Sigmoid colon (tissue), 7 donors: ENCODE results near the gene JAZF1. TPM values are rescaled to one million over a fixed set of nuclear protein-coding genes. Genes with fewer than 3 reads are reported as not detected.

Experiments used
- DNase-seq: peaks from one replicate; pipeline ENCODE4 v3.0.0-alpha.2; 2019
- H3K27ac ChIP-seq, 4 donors: fragments of 200-600 bp; sonication (generic); one replicate each; pipeline ENCODE4 v1.5.1; 2016 to 2019; ENCODE audit warnings: mild to moderate bottlenecking in 1 of 4
- H3K27me3 ChIP-seq, 3 donors: fragments of 200-600 bp; sonication (generic); one replicate each; pipeline ENCODE4 v1.5.1; 2019; ENCODE audit warnings: mild to moderate bottlenecking in 1 of 3
- H3K36me3 ChIP-seq, 4 donors: fragments of 200-600 bp; sonication (generic); one replicate each; pipeline ENCODE4 v1.5.1; 2016 to 2019
- H3K4me1 ChIP-seq, 4 donors: fragments of 200-600 bp; sonication (generic); one replicate each; pipeline ENCODE4 v1.5.1; 2017 to 2019
- H3K4me3 ChIP-seq, 4 donors: fragments of 200-600 bp; sonication (generic); one replicate each; pipeline ENCODE4 v1.5.1; 2017 to 2019; ENCODE audit warnings: mild to moderate bottlenecking in 2 of 4, moderate library complexity in 1 of 4
- H3K9me3 ChIP-seq, 4 donors: fragments of 200-600 bp in 3 of 4; sonication (generic) in 3 of 4; one replicate each; pipeline versions ENCODE4 v1.5.1 to v1.6.1; 2013 to 2019
- CTCF ChIP-seq, 4 experiments: fragments of 450-650 bp in 3 of 4; fragments of 200-600 bp in 1 of 4; IDR thresholded peaks; one replicate each; pipeline ENCODE4 v1.5.1; 2016 to 2019; ENCODE audit warnings: antibody characterized with exemption in 4 of 4, mild to moderate bottlenecking in 3 of 4, moderate library complexity in 2 of 4
- EP300 ChIP-seq, 4 donors: sonication (generic); formaldehyde crosslinking; IDR thresholded peaks; one replicate each; pipeline ENCODE4 v1.6.1; 2017; ENCODE audit warnings: antibody characterized with exemption in 4 of 4
- POLR2A ChIP-seq, 2 donors: fragments of 450-650 bp; IDR thresholded peaks; one replicate each; pipeline ENCODE4 v1.6.1; 2016; ENCODE audit warnings: antibody characterized with exemption in 2 of 2, mild to moderate bottlenecking in 2 of 2, moderate library complexity in 2 of 2
- POLR2AphosphoS5 ChIP-seq, 4 donors: sonication (generic); formaldehyde crosslinking; IDR thresholded peaks; one replicate each; pipeline ENCODE4 v1.6.1; 2017; ENCODE audit warnings: antibody characterized with exemption in 4 of 4
- WGBS, 2 donors: extraction: QIAGEN DNeasy Blood & Tissue Kit; methylation state at CpG; one replicate each; pipeline ENCODE4 v1.1.7; 2013; 5-methylcytosine and 5-hydroxymethylcytosine counted together
- intact Hi-C: fragments of 100-400 bp; cut with DNase I; formaldehyde crosslinking; loops from one replicate; pipeline ENCODE4 v1.15.1; 2023
- polyA plus RNA-seq, 3 donors: library from polyadenylated mRNA; stranded (reverse); fragments of 200-250 nt; gene quantifications; one replicate each; pipeline ENCODE4 v1.2.3, GENCODE V29; 2013
- total RNA-seq, 4 donors: library from RNA; depleted of rRNA; stranded (reverse); fragments of >200 nt; gene quantifications; one replicate each; pipeline ENCODE4 v1.1.0, GENCODE V29; 2016
- donor health status: healthy with polysubstance abuse.
- donor health status: Bipolar disorder and iron deficiency.
- donor health status: healthy.

The JAZF1 gene
- total and polyA plus RNA-seq, 7 donors = 4.2 to 59.6 (median 46.4) TPM

- DNase-seq = no peak
- Histone ChIP-seq H3K9me3 (no peaks in the 10 kb centered on the region), H3K27me3 (no peaks in the 10 kb centered on the region), H3K36me3 (no peaks in the 10 kb centered on the region), H3K4me1 (peaks cover 0 to 87% (median 46%) of the 10 kb centered on the region in 4 donors), H3K27ac (peak overlapping the region in 1 of 4 donors; percentile 17), H3K4me3 (no peak overlapping the region)
- WGBS, 2 donors = 80 to 84% methylated on average over 5 of the region's 5 CpGs
- no peak for TF ChIP-seq EP300 (IDR thresholded peaks at IDR 0.05)
- no peak for TF ChIP-seq POLR2A (IDR thresholded peaks at IDR 0.05)
- TF ChIP-seq POLR2AphosphoS5 (IDR thresholded peaks at IDR 0.05) = no peak
- no peak for TF ChIP-seq CTCF (IDR thresholded peaks at IDR 0.05)
- intact Hi-C loops = no loop called here
Observed at GRCh38 chr7:28168393-28169158, 12.0 kb downstream of the JAZF1 start.

- Histone ChIP-seq H3K4me3 (no peak overlapping the region), H3K4me1 (peaks cover 0 to 79% (median 45%) of the 10 kb centered on the region in 4 donors), H3K27me3 (no peaks in the 10 kb centered on the region), H3K9me3 (no peaks in the 10 kb centered on the region), H3K27ac (peak overlapping the region in 2 of 4 donors; percentile 56 to 64), H3K36me3 (no peaks in the 10 kb centered on the region)
- TF ChIP-seq POLR2AphosphoS5 (IDR thresholded peaks at IDR 0.05) (no peak), EP300 (IDR thresholded peaks at IDR 0.05) (no peak), CTCF (IDR thresholded peaks at IDR 0.05) (no peak), POLR2A (IDR thresholded peaks at IDR 0.05) (no peak)
- 79 to 87% methylated on average over 5 of the region's 5 CpGs for WGBS, 2 donors
- intact Hi-C loops = no loop called here
- no peak for DNase-seq
Observed at GRCh38 chr7:28166982-28167715, 13.4 kb downstream of the JAZF1 start.

GRCh38 chr7:28165961-28166955 is 14.3 kb downstream of the JAZF1 start:
- no peak for TF ChIP-seq CTCF (IDR thresholded peaks at IDR 0.05)
- TF ChIP-seq EP300 (IDR thresholded peaks at IDR 0.05) = no peak
- TF ChIP-seq POLR2AphosphoS5 (IDR thresholded peaks at IDR 0.05) = no peak
- TF ChIP-seq POLR2A (IDR thresholded peaks at IDR 0.05) = no peak
- H3K27me3 ChIP-seq = no peaks in the 10 kb centered on the region
- peaks cover 0 to 70% (median 41%) of the 10 kb centered on the region in 4 donors for H3K4me1 ChIP-seq
- H3K4me3 ChIP-seq = no peak overlapping the region
- WGBS, 2 donors = 80 to 86% methylated on average over 4 of the region's 4 CpGs
- H3K27ac ChIP-seq = peak overlapping the region in 2 of 4 donors; percentile 56 to 64
- intact Hi-C loops = no loop called here
- no peaks in the 10 kb centered on the region for H3K36me3 ChIP-seq
- DNase-seq = no peak
- H3K9me3 ChIP-seq = no peaks in the 10 kb centered on the region

- no peak for DNase-seq
- intact Hi-C loops = no loop called here
- Histone ChIP-seq H3K4me3 (no peak overlapping the region), H3K9me3 (no peaks in the 10 kb centered on the region), H3K36me3 (no peaks in the 10 kb centered on the region), H3K27ac (peak overlapping the region in 2 of 4 donors; percentile 56 to 64), H3K4me1 (peaks cover 0 to 70% (median 47%) of the 10 kb centered on the region in 4 donors), H3K27me3 (no peaks in the 10 kb centered on the region)
- TF ChIP-seq EP300 (IDR thresholded peaks at IDR 0.05) = no peak
- no peak for TF ChIP-seq CTCF (IDR thresholded peaks at IDR 0.05)
- no peak for TF ChIP-seq POLR2A (IDR thresholded peaks at IDR 0.05)
- TF ChIP-seq POLR2AphosphoS5 (IDR thresholded peaks at IDR 0.05) = no peak
- WGBS, 2 donors = 49 to 78% methylated on average over 2 of the region's 2 CpGs
Observed at GRCh38 chr7:28165261-28165660, 15.3 kb downstream of the JAZF1 start.
